LNCAP (cell line): ENCODE data around the gene INF2.

Experiments
- TF ChIP-seq, protein P1 (sequence below): fragments of 450-650 bp; IDR thresholded peaks from 2 replicates; pipeline ENCODE4 v1.5.1; 2017; ENCODE audit warnings: mild to moderate bottlenecking

Gene INF2

DNA sequence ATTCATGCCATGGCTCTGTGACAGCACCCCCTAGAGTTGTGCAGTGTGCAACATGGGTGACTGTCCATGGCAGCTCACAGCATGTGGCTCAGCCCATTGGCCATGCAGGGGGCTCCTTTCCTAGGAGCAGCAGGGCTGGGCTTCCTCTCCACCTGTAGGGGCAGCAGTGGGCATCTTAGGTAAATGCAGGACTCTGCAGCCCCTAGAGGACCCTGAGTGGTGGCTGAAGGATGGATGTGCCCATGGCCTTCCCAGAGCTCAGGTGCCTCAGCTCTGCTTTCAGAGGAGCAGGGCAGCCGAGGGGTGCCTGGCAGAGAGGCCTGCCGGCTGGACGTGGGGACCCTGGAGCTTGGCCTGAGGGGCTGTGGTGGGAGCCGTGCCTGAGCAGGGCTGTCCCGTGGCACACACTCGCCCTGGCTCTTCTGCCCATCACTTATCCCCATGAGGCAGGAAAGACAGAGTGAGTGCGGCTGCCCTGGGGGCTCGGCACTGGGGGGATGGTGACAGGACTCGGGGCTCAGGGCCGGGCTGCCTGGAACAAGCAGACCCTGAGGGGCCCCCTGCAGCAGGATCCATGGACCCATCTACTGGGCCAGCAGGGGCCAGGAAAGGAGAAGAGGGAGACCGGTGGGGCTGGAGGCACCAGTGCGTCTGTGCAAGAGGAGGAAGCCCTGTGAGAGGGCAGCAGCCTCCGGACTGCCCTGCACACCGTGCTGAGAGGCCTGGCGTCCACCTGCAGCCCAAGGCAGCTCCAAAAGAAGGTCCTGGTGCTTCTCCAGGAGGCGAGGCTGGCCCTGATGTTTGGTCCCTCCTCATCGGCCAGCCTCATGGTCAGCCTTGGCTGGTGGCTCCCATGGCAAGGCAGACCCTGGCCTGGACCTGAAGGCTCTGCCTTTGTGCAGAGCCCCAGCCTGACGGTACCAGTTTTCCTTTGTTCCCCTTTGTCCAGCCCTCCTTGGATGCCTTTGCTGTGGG, 42.2 kb downstream of the INF2 start:
- TF ChIP-seq, protein P1, sequence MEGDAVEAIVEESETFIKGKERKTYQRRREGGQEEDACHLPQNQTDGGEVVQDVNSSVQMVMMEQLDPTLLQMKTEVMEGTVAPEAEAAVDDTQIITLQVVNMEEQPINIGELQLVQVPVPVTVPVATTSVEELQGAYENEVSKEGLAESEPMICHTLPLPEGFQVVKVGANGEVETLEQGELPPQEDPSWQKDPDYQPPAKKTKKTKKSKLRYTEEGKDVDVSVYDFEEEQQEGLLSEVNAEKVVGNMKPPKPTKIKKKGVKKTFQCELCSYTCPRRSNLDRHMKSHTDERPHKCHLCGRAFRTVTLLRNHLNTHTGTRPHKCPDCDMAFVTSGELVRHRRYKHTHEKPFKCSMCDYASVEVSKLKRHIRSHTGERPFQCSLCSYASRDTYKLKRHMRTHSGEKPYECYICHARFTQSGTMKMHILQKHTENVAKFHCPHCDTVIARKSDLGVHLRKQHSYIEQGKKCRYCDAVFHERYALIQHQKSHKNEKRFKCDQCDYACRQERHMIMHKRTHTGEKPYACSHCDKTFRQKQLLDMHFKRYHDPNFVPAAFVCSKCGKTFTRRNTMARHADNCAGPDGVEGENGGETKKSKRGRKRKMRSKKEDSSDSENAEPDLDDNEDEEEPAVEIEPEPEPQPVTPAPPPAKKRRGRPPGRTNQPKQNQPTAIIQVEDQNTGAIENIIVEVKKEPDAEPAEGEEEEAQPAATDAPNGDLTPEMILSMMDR: peak; percentile 34

DNA sequence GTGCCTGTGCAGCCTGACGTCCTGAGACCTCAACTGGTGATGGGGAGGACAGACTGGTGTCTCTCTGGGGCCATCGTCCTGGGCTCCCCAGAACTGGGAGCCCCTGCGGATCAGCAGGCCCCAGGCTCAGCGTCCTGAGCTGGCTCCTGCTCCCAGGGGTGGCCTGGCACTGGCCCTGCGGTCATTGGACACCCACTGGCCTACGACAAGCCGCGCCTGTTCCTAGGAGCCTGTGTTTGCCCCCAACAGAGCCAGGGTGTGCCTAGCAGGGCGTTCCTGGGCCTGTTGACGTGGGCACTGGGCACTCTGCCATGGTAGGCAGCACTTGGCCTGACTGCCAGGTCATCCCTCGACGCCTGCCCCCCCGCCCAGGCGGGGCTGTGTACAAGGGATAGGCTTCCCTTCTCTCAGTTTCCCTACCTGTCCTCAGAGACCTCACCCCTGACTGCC, 43.0 kb downstream of the INF2 start:
- TF ChIP-seq, protein P1: no peak

DNA sequence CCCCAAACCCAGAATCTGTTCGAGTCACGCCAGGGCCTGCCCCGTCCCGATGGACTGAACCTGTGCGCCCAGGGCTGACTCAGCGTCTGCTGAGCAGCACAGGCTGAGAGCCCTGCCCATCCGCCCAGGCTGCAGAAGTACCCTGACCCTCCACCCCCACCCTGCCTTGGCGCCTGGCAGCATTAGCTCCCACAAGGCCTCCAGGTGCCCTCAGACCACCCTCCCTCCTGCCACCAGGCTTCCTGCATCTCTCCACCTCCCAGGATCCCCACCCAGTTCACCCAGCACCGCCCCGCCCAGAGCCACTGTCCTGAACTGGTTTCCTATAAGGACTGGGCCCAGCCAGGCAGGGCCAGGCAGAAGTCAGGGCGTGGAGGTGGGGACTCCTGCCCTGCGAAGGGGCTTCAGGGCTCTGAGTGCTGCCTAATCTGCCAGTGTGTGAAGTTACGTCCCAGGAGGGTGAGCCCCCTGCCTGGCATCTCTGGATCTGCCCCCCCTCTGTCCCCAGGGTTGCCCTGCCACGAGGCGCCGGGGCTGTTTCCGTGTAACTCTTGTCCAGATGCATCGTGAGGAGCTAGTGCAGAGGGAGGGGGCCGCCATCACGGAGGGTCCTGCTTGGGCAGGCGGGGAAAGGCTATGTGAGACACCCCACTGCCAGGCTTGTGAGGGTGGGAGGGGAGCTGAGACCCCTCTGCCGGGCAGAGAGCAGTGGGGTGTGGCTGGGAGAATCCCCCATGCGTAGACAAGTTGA, 43.7 kb downstream of the INF2 start:
- TF ChIP-seq, protein P1: no peak

DNA sequence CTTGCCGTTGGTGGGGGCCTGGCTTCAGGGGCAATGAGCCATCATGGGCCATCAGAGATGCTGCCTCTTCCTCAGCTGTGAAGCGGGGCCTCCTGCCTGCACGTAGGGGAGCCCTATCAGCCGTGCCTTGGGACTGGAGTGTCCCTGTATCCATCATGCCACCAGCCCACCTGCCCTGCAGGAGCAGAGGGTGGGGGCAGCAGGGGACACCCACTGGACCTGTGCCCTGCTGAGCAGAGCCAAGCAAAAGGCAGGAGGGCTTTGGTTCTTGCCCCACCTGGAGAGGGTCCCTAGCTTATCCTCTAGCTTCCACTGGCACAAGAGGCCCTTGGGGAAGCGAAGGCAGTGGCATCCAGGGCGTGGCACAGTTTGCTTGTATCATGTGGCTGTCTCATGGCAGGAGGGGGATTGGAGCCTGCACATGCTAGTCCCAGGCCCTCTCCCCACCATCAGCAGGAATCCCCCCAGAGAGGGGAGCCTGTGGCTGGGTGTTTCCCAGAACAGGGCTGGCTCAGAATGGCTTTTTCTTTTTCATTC, 44.7 kb downstream of the INF2 start:
- TF ChIP-seq, protein P1: no peak

DNA sequence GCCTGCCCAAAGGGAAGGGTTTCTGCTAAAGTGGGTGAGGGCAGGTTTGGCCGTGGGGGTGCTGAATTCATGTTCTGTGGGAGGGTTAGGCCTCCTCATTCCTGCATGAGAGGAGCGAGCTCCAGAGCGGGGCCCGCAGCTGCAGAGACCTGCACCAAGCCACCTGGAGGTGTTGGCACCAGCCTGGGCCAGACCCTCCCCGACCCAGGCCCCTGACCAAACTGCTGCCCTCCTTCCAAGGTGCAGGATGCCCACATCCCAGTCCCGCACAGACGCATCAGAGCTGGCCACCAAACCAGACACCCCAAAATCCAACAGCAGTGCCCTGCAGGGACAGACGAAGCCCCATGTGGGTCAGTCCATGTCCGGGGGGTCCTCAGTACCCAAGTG, 45.2 kb downstream of the INF2 start:
- TF ChIP-seq, protein P1: no peak

DNA sequence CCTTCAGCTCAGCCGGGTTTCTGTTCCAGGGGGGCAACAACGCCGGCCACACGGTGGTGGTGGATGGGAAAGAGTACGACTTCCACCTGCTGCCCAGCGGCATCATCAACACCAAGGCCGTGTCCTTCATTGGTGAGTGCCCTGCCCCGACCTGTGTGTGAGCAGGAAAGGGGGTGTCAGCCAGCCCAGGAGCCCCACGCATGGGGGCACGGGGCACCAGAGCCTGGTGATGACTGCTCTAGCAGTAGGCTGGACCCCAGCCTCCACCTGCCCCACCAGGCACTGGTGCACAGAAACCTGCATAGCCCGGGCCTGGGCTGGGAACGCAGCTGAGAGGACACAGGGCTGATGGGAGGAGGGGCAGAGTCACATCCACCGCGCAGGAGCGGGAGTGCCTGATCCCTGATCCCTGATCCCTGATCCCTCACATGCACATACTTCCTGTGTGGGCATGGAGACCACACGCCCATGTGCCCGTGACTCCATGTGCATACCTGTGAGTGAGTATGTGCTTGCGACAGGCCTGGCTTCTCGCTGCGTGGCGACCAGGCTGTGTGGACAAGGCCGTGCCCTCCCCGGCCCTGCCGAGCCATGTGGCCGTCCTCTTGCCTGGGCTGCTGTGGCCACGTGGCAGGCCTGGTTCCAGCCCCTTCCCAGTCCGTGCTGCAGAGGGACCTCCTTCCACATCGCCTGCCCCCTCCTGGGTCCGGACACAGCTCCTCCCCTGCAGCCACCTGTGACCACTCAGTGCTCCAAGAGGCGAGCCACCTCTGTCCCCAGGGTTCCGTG, 45.8 kb downstream of the INF2 start:
- TF ChIP-seq, protein P1: no peak
